Tibial artery (tissue), 4 donors: ENCODE data around the gene TFF2.
A peak's percentile ranks its signal among the peaks of the same experiment; 100 is the strongest.

Experiments
- DNase-seq, 2 donors: peaks; one replicate each; pipeline ENCODE4 v3.0.0-alpha.2; 2019
- H3K27ac ChIP-seq, 2 donors: fragments of 200-600 bp; sonication (generic) in 1 of 2; 1 replicate in 1 of 2; 2 replicates in 1 of 2; pipeline ENCODE4 v1.5.1; 2018 to 2019; ENCODE audit warnings: mild to moderate bottlenecking in 1 of 2
- H3K27me3 ChIP-seq, 2 donors: fragments of 200-600 bp; sonication (generic) in 1 of 2; one replicate each; pipeline versions ENCODE4 v1.5.1 to v1.6.0; 2016 to 2019
- H3K36me3 ChIP-seq, 3 donors: fragments of 200-600 bp; sonication (generic) in 2 of 3; one replicate each; pipeline ENCODE4 v1.5.1; 2016 to 2019; ENCODE audit warnings: mild to moderate bottlenecking in 2 of 3
- H3K4me1 ChIP-seq, 4 donors: fragments of 200-600 bp; sonication (generic) in 2 of 4; 1 replicate in 3 of 4; 2 replicates in 1 of 4; pipeline ENCODE4 v1.5.1; 2016 to 2019
- H3K4me3 ChIP-seq, 2 donors: fragments of 200-600 bp; sonication (generic) in 1 of 2; 1 replicate in 1 of 2; 2 replicates in 1 of 2; pipeline ENCODE4 v1.5.1; 2018 to 2019; ENCODE audit warnings: mild to moderate bottlenecking in 2 of 2
- H3K9me3 ChIP-seq, 3 donors: fragments of 200-600 bp; sonication (generic) in 1 of 3; one replicate each; pipeline ENCODE4 v1.5.1; 2016 to 2019
- CTCF ChIP-seq, 2 experiments: fragments of 200-600 bp in 1 of 2; fragments of 450-650 bp in 1 of 2; IDR thresholded peaks; one replicate each; pipeline ENCODE4 v1.5.1; 2017 to 2019; ENCODE audit warnings: antibody characterized with exemption in 2 of 2, mild to moderate bottlenecking in 1 of 2, moderate library complexity in 1 of 2
- intact Hi-C: fragments of 100-400 bp; cut with DNase I; formaldehyde crosslinking; loops from one replicate; pipeline ENCODE4 v1.15.0; 2023; ENCODE audit warnings: low total_unique reads

The TFF2 gene

GRCh38 chr21:42311160-42311559 lies 39.6 kb downstream of the TFF2 start:
- Histone ChIP-seq H3K4me3 (no peak overlapping the region), H3K36me3 (no peaks in the 10 kb centered on the region), H3K4me1 (peaks cover 0 to 5% (median 0%) of the 10 kb centered on the region in 4 donors), H3K27ac (no peak overlapping the region), H3K9me3 (no peaks in the 10 kb centered on the region), H3K27me3 (peaks cover 0 to 72% of the 10 kb centered on the region in 2 donors)
- no peak for DNase-seq
- intact Hi-C loops, result no loop called here
- TF ChIP-seq CTCF (IDR thresholded peaks at IDR 0.05), result no peak

GRCh38 chr21:42310411-42311001 lies 40.3 kb downstream of the TFF2 start:
- H3K4me1 ChIP-seq, result peaks cover 0 to 5% (median 0%) of the 10 kb centered on the region in 4 donors
- no peaks in the 10 kb centered on the region for H3K36me3 ChIP-seq
- no peak overlapping the region for H3K27ac ChIP-seq
- H3K9me3 ChIP-seq, result no peaks in the 10 kb centered on the region
- intact Hi-C loops, result no loop called here
- TF ChIP-seq CTCF (IDR thresholded peaks at IDR 0.05), result no peak
- peaks cover 0 to 79% of the 10 kb centered on the region in 2 donors for H3K27me3 ChIP-seq
- no peak for DNase-seq
- H3K4me3 ChIP-seq, result no peak overlapping the region

- H3K27ac ChIP-seq, result no peak overlapping the region
These were observed 41.0 kb downstream of the TFF2 start for GRCh38 chr21:42309753-42310213.

GRCh38 chr21:42308914-42309752 lies 41.7 kb downstream of the TFF2 start:
- intact Hi-C loops, result no loop called here
- Histone ChIP-seq H3K36me3 (no peaks in the 10 kb centered on the region), H3K27ac (no peak overlapping the region), H3K4me3 (no peak overlapping the region), H3K4me1 (peaks cover 0 to 5% (median 0%) of the 10 kb centered on the region in 4 donors), H3K9me3 (no peaks in the 10 kb centered on the region), H3K27me3 (peaks cover 0 to 81% of the 10 kb centered on the region in 2 donors)
- no peak for TF ChIP-seq CTCF (IDR thresholded peaks at IDR 0.05)
- DNase-seq, result no peak

More at GRCh38 chr21:42309753-42310213, 41.0 kb downstream of the TFF2 start:
- Histone ChIP-seq H3K36me3 (no peaks in the 10 kb centered on the region), H3K27me3 (peaks cover 0 to 82% of the 10 kb centered on the region in 2 donors), H3K4me3 (no peak overlapping the region), H3K9me3 (no peaks in the 10 kb centered on the region), H3K4me1 (peaks cover 0 to 5% (median 0%) of the 10 kb centered on the region in 4 donors)
- peak; percentile 34 to 52 for TF ChIP-seq CTCF (IDR thresholded peaks at IDR 0.05)
- intact Hi-C loops, result no loop called here
- DNase-seq, result no peak

GRCh38 chr21:42308161-42308913 lies 42.5 kb downstream of the TFF2 start:
- Histone ChIP-seq H3K27me3 (peaks cover 0 to 78% of the 10 kb centered on the region in 2 donors), H3K27ac (no peak overlapping the region), H3K4me3 (no peak overlapping the region), H3K36me3 (no peaks in the 10 kb centered on the region), H3K4me1 (peaks cover 0 to 5% (median 0%) of the 10 kb centered on the region in 4 donors), H3K9me3 (no peaks in the 10 kb centered on the region)
- no peak for DNase-seq
- no peak for TF ChIP-seq CTCF (IDR thresholded peaks at IDR 0.05)
- intact Hi-C loops, result no loop called here
